SK-N-SH (cell line): ENCODE measurements around the gene MEN1. TPM values are rescaled to one million over a fixed set of nuclear protein-coding genes. Genes with fewer than 3 reads are reported as not detected.

ENCODE experiments used
- CTCF ChIA-PET: fragments of 300-600, 350-600 bp; formaldehyde crosslinking; extraction: SDS; loops from one replicate; lab custom pipeline; 2021; lab: Yijun Ruan, JAX
- POLR2A ChIA-PET: fragments of 350-600 bp; sonication (Branson Sonifier 250); formaldehyde crosslinking; extraction: SDS; loops from one replicate; lab custom pipeline; 2020; ENCODE audit warnings: antibody characterized with exemption, inconsistent platforms; lab: Yijun Ruan, JAX
- DNase-seq: peaks from one replicate; pipeline ENCODE4 v3.0.0; 2012
- H2AFZ ChIP-seq: fragments of 200-600 bp; sonication (generic); 2 replicates; pipeline ENCODE4 v1.8.1; 2016; ENCODE audit warnings: antibody characterized with exemption, mild to moderate bottlenecking, low read depth
- H3F3A ChIP-seq: fragments of 200-600 bp; sonication (generic); replicated peaks from 2 replicates; pipeline ENCODE3; 2016; ENCODE audit warnings: antibody characterized with exemption, mild to moderate bottlenecking; ENCODE audit not compliant: insufficient read depth
- H3K27ac ChIP-seq, 2 experiments: fragments of 200-500 bp in 1 of 2; fragments of 200-600 bp in 1 of 2; sonication (Bioruptor generic) in 1 of 2; sonication (generic), shearing (Covaris generic) in 1 of 2; 2 replicates each; pipeline versions ENCODE4 v1.5.1 to v1.6.1; 2014 to 2016; ENCODE audit warnings: low read depth in 2 of 2, inconsistent platforms in 1 of 2, low read length in 1 of 2, mild to moderate bottlenecking in 1 of 2, mixed read lengths in 1 of 2
- H3K27me3 ChIP-seq: fragments of 200-600 bp; sonication (generic), shearing (Covaris generic); 2 replicates; pipeline ENCODE4 v1.6.1; 2016; ENCODE audit warnings: mixed run types; ENCODE audit not compliant: insufficient read depth
- H3K36me3 ChIP-seq, 2 experiments: fragments of 200-500 bp in 1 of 2; fragments of 200-600 bp in 1 of 2; sonication (Bioruptor generic) in 1 of 2; sonication (generic) in 1 of 2; replicated peaks in 1 of 2; 2 replicates each; pipeline versions ENCODE3 to v1.5.1; 2014 to 2016; ENCODE audit warnings: low read length in 1 of 2, mild to moderate bottlenecking in 1 of 2; ENCODE audit not compliant: insufficient read depth in 2 of 2, control insufficient read depth in 1 of 2
- H3K4me1 ChIP-seq, 2 experiments: fragments of 200-500 bp in 1 of 2; fragments of 200-600 bp in 1 of 2; sonication (Bioruptor generic) in 1 of 2; sonication (generic), shearing (Covaris generic) in 1 of 2; 2 replicates each; pipeline versions ENCODE4 v1.5.1 to v1.6.1; 2014 to 2016; ENCODE audit warnings: low read depth in 1 of 2, low read length in 1 of 2, mixed run types in 1 of 2; ENCODE audit not compliant: insufficient read depth in 2 of 2, control insufficient read depth in 1 of 2
- H3K4me2 ChIP-seq: fragments of 200-600 bp; sonication (generic), shearing (Covaris generic); 2 replicates; pipeline ENCODE4 v1.6.1; 2017; ENCODE audit warnings: mixed run types
- H3K4me3 ChIP-seq, 2 experiments: fragments of 200-500 bp in 1 of 2; fragments of 200-600 bp in 1 of 2; sonication (Bioruptor generic) in 1 of 2; sonication (generic), shearing (Covaris generic) in 1 of 2; 2 replicates each; pipeline versions ENCODE4 v1.5.1 to v1.8.1; 2014 to 2016; ENCODE audit warnings: low read depth in 2 of 2, inconsistent platforms in 1 of 2, low read length in 1 of 2, mild to moderate bottlenecking in 1 of 2, mixed read lengths in 1 of 2, moderate library complexity in 1 of 2
- H3K79me2 ChIP-seq: fragments of 200-600 bp; sonication (generic); 2 replicates; pipeline ENCODE4 v1.8.1; 2017; ENCODE audit warnings: mild to moderate bottlenecking; ENCODE audit not compliant: insufficient read depth
- H3K9ac ChIP-seq: fragments of 200-600 bp; sonication (generic); 2 replicates; pipeline ENCODE4 v1.6.1; 2017; ENCODE audit warnings: mixed run types
- H3K9me2 ChIP-seq: fragments of 200-600 bp; sonication (generic); 2 replicates; pipeline ENCODE4 v1.6.1; 2017; ENCODE audit warnings: mixed run types
- H3K9me3 ChIP-seq: fragments of 200-600 bp; sonication (generic); 2 replicates; pipeline ENCODE4 v1.6.1; 2017; ENCODE audit warnings: mixed run types, mild to moderate bottlenecking, moderate library complexity
- H4K20me1 ChIP-seq: fragments of 200-600 bp; sonication (generic); 2 replicates; pipeline ENCODE4 v1.6.1; 2017; ENCODE audit warnings: mild to moderate bottlenecking, mixed run types; ENCODE audit not compliant: insufficient read depth
- CHD2 ChIP-seq: fragments of 150-350 bp; IDR thresholded peaks from 2 replicates; pipeline ENCODE4 v1.6.1; 2018; ENCODE audit warnings: low read length; ENCODE audit not compliant: partially characterized antibody
- ELF1 ChIP-seq: IDR thresholded peaks from 2 replicates; pipeline ENCODE4 v1.4.0; 2012
- FOSL2 ChIP-seq: IDR thresholded peaks from 2 replicates; pipeline ENCODE4 v1.4.0; 2012; ENCODE audit warnings: low read depth, mild to moderate bottlenecking, moderate library complexity, borderline replicate concordance
- FOXJ3 ChIP-seq: sonication (generic); formaldehyde crosslinking; IDR thresholded peaks from 2 replicates; pipeline ENCODE4 v1.5.1; 2020; ENCODE audit warnings: mild to moderate bottlenecking, missing genetic modification reagents
- FOXM1 ChIP-seq: IDR thresholded peaks from 2 replicates; pipeline ENCODE4 v1.4.0; 2012; ENCODE audit warnings: low read depth, mild to moderate bottlenecking
- GATA2 ChIP-seq: sonication (generic); formaldehyde crosslinking; IDR thresholded peaks from 2 replicates; pipeline ENCODE4 v1.5.0; 2020; ENCODE audit warnings: mild to moderate bottlenecking, missing genetic modification reagents
- JUND ChIP-seq: IDR thresholded peaks from 2 replicates; pipeline ENCODE4 v1.4.0; 2012
- MAX ChIP-seq: IDR thresholded peaks from 2 replicates; pipeline ENCODE4 v1.4.0; 2012; ENCODE audit warnings: low read depth
- MEF2A ChIP-seq: IDR thresholded peaks from 2 replicates; pipeline ENCODE4 v1.4.0; 2012; ENCODE audit warnings: low read depth, borderline replicate concordance
- MXI1 ChIP-seq: IDR thresholded peaks from 2 replicates; pipeline ENCODE4 v1.6.1; 2012; ENCODE audit warnings: mild to moderate bottlenecking, low read depth, low read length, improper control_type of control experiment
- NFIC ChIP-seq: IDR thresholded peaks from 2 replicates; pipeline ENCODE4 v1.4.0; 2012; ENCODE audit warnings: borderline replicate concordance
- NRF1 ChIP-seq: IDR thresholded peaks from 2 replicates; pipeline ENCODE4 v1.6.1; 2012; ENCODE audit warnings: low read depth, mild to moderate bottlenecking, low read length
- PBX3 ChIP-seq: IDR thresholded peaks from 2 replicates; pipeline ENCODE4; 2012
- POLR2AphosphoS5 ChIP-seq: IDR thresholded peaks from 2 replicates; pipeline ENCODE4 v1.6.1; 2012; ENCODE audit warnings: low read depth, low read length
- REST ChIP-seq: IDR thresholded peaks from 2 replicates; pipeline ENCODE4 v1.6.1; 2012; ENCODE audit warnings: mild to moderate bottlenecking, low read depth, low read length, moderate library complexity
- RFX5 ChIP-seq: IDR thresholded peaks from 2 replicates; pipeline ENCODE4 v1.6.1; 2012; ENCODE audit warnings: mild to moderate bottlenecking, improper control_type of control experiment, low read length
- RXRA ChIP-seq: IDR thresholded peaks from 2 replicates; pipeline ENCODE4 v1.4.0; 2012; ENCODE audit warnings: low read depth, mild to moderate bottlenecking, borderline replicate concordance
- SMC3 ChIP-seq: IDR thresholded peaks from 2 replicates; pipeline ENCODE4 v1.6.1; 2012; ENCODE audit warnings: low read depth, low read length, improper control_type of control experiment
- TAF1 ChIP-seq: IDR thresholded peaks from 2 replicates; pipeline ENCODE4 v1.6.1; 2012; ENCODE audit warnings: low read depth, mild to moderate bottlenecking, low read length, moderate library complexity, borderline replicate concordance
- TEAD4 ChIP-seq: IDR thresholded peaks from 2 replicates; pipeline ENCODE4 v1.4.0; 2012; ENCODE audit warnings: mild to moderate bottlenecking, borderline replicate concordance; ENCODE audit not compliant: insufficient read depth
- WGBS: methylation state at CpG from one replicate; pipeline ENCODE4 v1.1.6; 2017; ENCODE audit warnings: low lambda C conversion rate; 5-methylcytosine and 5-hydroxymethylcytosine counted together
- polyA plus RNA-seq, 3 experiments: library from polyadenylated mRNA; depleted of rRNA; stranded (reverse); fragments of >200 nt; gene quantifications; 2 replicates each; pipeline ENCODE4 v1.2.3, GENCODE V29; 2012

MEN1 gene
- polyA plus RNA-seq, 1 of the 3 experiments (the other 2 are of a cell fraction) = 52.9 TPM

- Histone ChIP-seq H3K27ac (no peak overlapping the region), H3K4me1 (peaks cover 11 to 28% of the 10 kb centered on the region in 2 experiments; a peak in 3 of 4 replicates), H3K9me2 (no peaks in the 10 kb centered on the region), H3F3A (peaks cover 12% of the 10 kb centered on the region), H3K4me3 (no peak overlapping the region), H3K9me3 (no peaks in the 10 kb centered on the region), H3K9ac (no peak overlapping the region), H3K4me2 (no peak overlapping the region), H3K36me3 (peaks cover 7 to 22% of the 10 kb centered on the region in 2 experiments), H4K20me1 (peaks cover 21% of the 10 kb centered on the region), H3K27me3 (no peaks in the 10 kb centered on the region), H3K79me2 (peaks cover 57% of the 10 kb centered on the region), H2AFZ (no peak overlapping the region)
- TF ChIP-seq FOXM1 (no peak), ELF1 (no peak), TEAD4 (no peak), REST (no peak), NRF1 (no peak), MAX (no peak), MXI1 (no peak), POLR2AphosphoS5 (no peak), GATA2 (no peak), JUND (no peak), FOSL2 (no peak), CHD2 (no peak), TAF1 (no peak), RFX5 (no peak), NFIC (no peak), MEF2A (no peak), FOXJ3 (CRISPR knock-in tag) (no peak), PBX3 (no peak), RXRA (no peak), SMC3 (no peak)
- POLR2A ChIA-PET = no interaction called here
- DNase-seq = no peak
- CTCF ChIA-PET = interaction anchor here (0.9 to 3.9 kb wide), 5 partner anchors 10 to 35 kb away, joined by 3 to 18 read pairs (median 8); no protein-coding TSS in a partner anchor
- WGBS = 91% methylated on average over 17 of the region's 19 CpGs
Measured at GRCh38 chr11:64858467-64859263, 48.3 kb upstream of the MEN1 start.
